ENCODE measurements around the gene ARPC2. TPM values are rescaled to one million over a fixed set of nuclear protein-coding genes. Genes with fewer than 3 reads are reported as not detected.

ARPC2 gene
- polyA plus RNA-seq, 1 donor: 269 TPM

DNA sequence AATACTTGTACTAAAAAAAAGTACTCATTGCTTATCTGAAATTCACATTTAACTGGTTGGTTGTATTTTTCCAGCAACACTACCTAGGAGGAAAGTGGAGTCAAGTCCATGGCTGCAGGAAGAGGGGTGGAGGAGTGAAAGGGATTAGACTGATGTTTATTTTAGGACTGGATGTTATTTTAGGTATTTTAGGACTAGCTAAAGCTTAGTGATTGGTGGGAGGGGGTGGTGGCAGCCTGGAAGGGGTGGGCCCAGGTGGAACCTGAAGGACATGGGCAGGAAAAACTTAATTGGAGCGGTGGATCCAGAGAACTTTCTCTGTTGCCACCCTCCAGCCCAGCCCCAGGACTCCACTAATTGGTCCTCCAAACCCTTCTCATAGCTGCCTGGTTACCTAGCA lies 79.2 kb downstream of the ARPC2 start:
- H3K4me1 ChIP-seq (ENCODE audit: control insufficient read depth, insufficient read depth, low read length): peaks cover 45% of the 10 kb centered on the region
- no peaks in the 10 kb centered on the region for H3K27me3 ChIP-seq (ENCODE audit: control insufficient read depth, insufficient read depth, low read length)
- H3K36me3 ChIP-seq (ENCODE audit: control insufficient read depth, insufficient read depth, low read length): no peaks in the 10 kb centered on the region
- H3K4me3 ChIP-seq (ENCODE audit: low read length): no peak overlapping the region
- peak overlapping the region; percentile 99 for H3K27ac ChIP-seq (ENCODE audit: low read length)
- no peaks in the 10 kb centered on the region for H3K9me3 ChIP-seq (ENCODE audit: control insufficient read depth, low read depth, low read length)
- no peak for DNase-seq
- no CpG with 5 or more reads among the region's 1 CpG for WGBS (ENCODE audit: insufficient coverage, low lambda C conversion rate)

DNA sequence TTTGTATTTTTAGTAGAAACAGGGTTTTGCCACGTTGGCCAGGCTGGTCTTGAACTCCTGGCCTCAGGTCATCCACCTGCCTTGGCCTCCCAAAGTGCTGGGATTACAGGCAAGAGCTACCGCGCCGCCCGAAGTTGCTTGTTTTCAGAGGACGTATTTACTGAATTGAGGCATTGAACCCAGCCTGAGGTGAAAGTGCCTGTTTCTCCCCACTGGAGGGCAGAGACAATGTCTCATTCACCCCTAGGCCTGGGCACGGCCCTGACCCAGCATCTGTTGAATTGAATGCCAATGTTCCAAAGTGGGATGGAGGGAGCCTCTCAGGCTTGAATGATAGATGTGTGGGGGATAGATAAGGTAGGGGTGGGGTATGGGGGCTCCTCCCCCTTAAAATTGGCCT lies 79.9 kb downstream of the ARPC2 start:
- no peaks in the 10 kb centered on the region for H3K36me3 ChIP-seq (ENCODE audit: control insufficient read depth, insufficient read depth, low read length)
- peaks cover 43% of the 10 kb centered on the region for H3K4me1 ChIP-seq (ENCODE audit: control insufficient read depth, insufficient read depth, low read length)
- DNase-seq: no peak
- H3K27ac ChIP-seq (ENCODE audit: low read length): no peak overlapping the region
- WGBS (ENCODE audit: insufficient coverage, low lambda C conversion rate): no CpG with 5 or more reads among the region's 7 CpGs
- no peak overlapping the region for H3K4me3 ChIP-seq (ENCODE audit: low read length)
- H3K27me3 ChIP-seq (ENCODE audit: control insufficient read depth, insufficient read depth, low read length): no peaks in the 10 kb centered on the region
- no peaks in the 10 kb centered on the region for H3K9me3 ChIP-seq (ENCODE audit: control insufficient read depth, low read depth, low read length)

DNA sequence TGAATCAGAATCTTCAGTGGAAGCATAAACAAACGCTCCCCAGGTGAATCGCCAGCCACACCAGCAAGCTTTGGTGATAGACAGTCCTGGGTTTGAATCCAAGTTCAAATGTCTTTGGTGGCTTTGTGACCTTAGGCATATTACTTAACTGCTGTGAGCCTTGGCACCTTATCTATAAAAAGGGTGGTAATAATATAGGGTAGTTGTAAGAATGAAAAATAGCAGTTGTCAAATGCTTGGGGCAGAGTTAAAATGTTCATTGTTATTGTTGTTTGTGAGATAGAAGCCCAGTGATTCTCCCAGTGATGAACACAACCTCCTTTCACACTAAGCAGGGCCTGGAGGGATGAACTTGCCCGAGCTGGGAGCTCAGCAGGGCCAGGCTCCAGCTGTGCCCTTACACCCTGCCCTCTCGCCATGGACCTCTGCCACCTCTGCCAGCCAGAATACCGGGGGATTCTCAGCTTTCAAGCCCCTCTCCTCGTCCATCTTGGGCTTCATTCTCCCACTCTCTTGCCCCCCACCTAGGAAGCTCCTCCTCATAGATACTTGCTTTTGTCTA lies 81.4 kb downstream of the ARPC2 start:
- H3K27ac ChIP-seq (ENCODE audit: low read length): no peak overlapping the region

DNA sequence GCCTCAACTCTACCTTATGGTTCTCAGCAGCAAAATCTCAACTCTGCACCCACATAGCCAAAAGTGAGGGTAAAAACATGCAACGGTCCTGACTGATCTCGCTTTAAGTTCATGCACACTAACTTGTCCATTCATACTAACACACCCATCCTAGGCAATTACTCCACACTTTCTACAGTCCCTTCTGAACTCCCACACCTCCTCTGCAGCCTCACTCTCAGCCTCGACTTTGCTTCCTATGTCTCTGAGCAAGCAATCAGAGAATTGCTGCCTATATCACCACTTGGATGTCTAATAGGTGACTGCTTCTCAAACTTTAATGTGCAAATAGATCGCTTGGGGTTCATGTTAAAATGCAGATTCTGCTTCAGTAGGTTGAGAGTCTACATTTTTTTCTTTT lies 83.2 kb downstream of the ARPC2 start:
- Histone ChIP-seq H3K27me3 (ENCODE audit: control insufficient read depth, insufficient read depth, low read length) (no peaks in the 10 kb centered on the region), H3K4me1 (ENCODE audit: control insufficient read depth, insufficient read depth, low read length) (peaks cover 19% of the 10 kb centered on the region), H3K27ac (ENCODE audit: low read length) (no peak overlapping the region), H3K36me3 (ENCODE audit: control insufficient read depth, insufficient read depth, low read length) (no peaks in the 10 kb centered on the region), H3K4me3 (ENCODE audit: low read length) (no peak overlapping the region), H3K9me3 (ENCODE audit: control insufficient read depth, low read depth, low read length) (no peaks in the 10 kb centered on the region)
- DNase-seq: peak in 1 of 2 donors; percentile 6
- WGBS (ENCODE audit: insufficient coverage, low lambda C conversion rate): 100% methylated on average over 1 of the region's 4 CpGs

More for the DNA sequence above, 81.4 kb downstream of the ARPC2 start:
- no peaks in the 10 kb centered on the region for H3K9me3 ChIP-seq (ENCODE audit: control insufficient read depth, low read depth, low read length)
- no peak for DNase-seq
- H3K27me3 ChIP-seq (ENCODE audit: control insufficient read depth, insufficient read depth, low read length): no peaks in the 10 kb centered on the region
- WGBS (ENCODE audit: insufficient coverage, low lambda C conversion rate): 86% methylated on average over 1 of the region's 6 CpGs
- no peak overlapping the region for H3K4me3 ChIP-seq (ENCODE audit: low read length)
- H3K4me1 ChIP-seq (ENCODE audit: control insufficient read depth, insufficient read depth, low read length): peaks cover 36% of the 10 kb centered on the region
- H3K36me3 ChIP-seq (ENCODE audit: control insufficient read depth, insufficient read depth, low read length): no peaks in the 10 kb centered on the region

DNA sequence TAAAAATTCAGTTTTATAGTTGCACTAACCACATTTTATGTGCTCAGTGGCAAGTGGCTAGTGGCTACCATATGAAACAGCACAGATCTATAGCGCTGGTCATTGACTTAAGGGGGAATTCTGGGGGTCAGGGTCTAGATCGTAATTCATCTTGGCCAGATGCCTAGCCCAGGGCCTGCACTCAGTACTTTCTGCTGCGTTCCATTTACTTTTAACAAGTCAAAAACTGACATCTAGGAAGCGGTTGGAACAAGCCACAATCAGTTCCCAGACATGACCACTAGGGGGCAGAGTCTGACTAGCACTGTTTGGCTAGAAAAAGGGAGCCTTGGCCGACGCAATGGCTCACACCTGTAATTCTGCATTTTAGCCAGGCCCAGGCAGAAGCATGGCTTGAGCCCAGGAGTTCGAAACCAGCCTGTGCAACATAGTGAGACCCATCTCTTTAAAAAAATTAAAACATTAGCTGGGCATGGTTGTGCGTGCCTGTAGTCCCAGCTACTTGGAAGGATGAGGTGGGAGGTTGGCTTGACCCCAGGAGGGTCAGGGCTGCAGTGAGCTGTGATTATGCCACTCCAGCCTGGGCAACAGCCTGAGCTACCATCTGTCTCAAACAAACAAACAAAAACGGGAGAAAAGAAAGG lies 84.3 kb downstream of the ARPC2 start:
- Histone ChIP-seq H3K27ac (ENCODE audit: low read length) (no peak overlapping the region), H3K4me1 (ENCODE audit: control insufficient read depth, insufficient read depth, low read length) (peaks cover 13% of the 10 kb centered on the region), H3K9me3 (ENCODE audit: control insufficient read depth, low read depth, low read length) (no peaks in the 10 kb centered on the region), H3K27me3 (ENCODE audit: control insufficient read depth, insufficient read depth, low read length) (no peaks in the 10 kb centered on the region), H3K36me3 (ENCODE audit: control insufficient read depth, insufficient read depth, low read length) (no peaks in the 10 kb centered on the region), H3K4me3 (ENCODE audit: low read length) (no peak overlapping the region)
- no CpG with 5 or more reads among the region's 9 CpGs for WGBS (ENCODE audit: insufficient coverage, low lambda C conversion rate)
- peak; percentile 80 to 81 for DNase-seq

Other genes starting within 250 kb of the ARPC2 start
- 26.8 TPM for gene TNS1, start 214.2 kb upstream of the ARPC2 start, polyA plus RNA-seq
- gene RUFY4, start 147.9 kb upstream of the ARPC2 start, polyA plus RNA-seq: 0.69 TPM
- 0.12 TPM for gene CXCR2, start 91.2 kb upstream of the ARPC2 start, polyA plus RNA-seq
- gene CXCR1, start 50.2 kb upstream of the ARPC2 start, polyA plus RNA-seq: 0.01 TPM
- 3.9 TPM for gene GPBAR1, start 43.8 kb downstream of the ARPC2 start, polyA plus RNA-seq
- 105 TPM for gene AAMP, start 52.9 kb downstream of the ARPC2 start, polyA plus RNA-seq
- gene PNKD, start 53.3 kb downstream of the ARPC2 start, polyA plus RNA-seq: 103 TPM
- gene TMBIM1, start 75.3 kb downstream of the ARPC2 start, polyA plus RNA-seq: 236 TPM
- gene CATIP, start 139.7 kb downstream of the ARPC2 start, polyA plus RNA-seq: 0.12 TPM
- gene SLC11A1, start 165.1 kb downstream of the ARPC2 start, polyA plus RNA-seq: 0.84 TPM
- gene CTDSP1, start 182.7 kb downstream of the ARPC2 start, polyA plus RNA-seq: 177 TPM
- gene VIL1, start 201.9 kb downstream of the ARPC2 start, polyA plus RNA-seq: 498 TPM

Data from large intestine (tissue), 3 donors.